ENCODE data around the gene GAS2L1.

The GAS2L1 gene

GRCh38 chr22:29325785-29326315 lies 19.4 kb downstream of the GAS2L1 start:
- DNase-seq (ENCODE audit: low read depth in 2 of 2, low spot score in 1 of 2): no peak

GRCh38 chr22:29326481-29326880 lies 20.0 kb downstream of the GAS2L1 start:
- no peak for DNase-seq (ENCODE audit: low read depth in 2 of 2, low spot score in 1 of 2)

- DNase-seq (ENCODE audit: low read depth in 2 of 2, low spot score in 1 of 2): no peak
Measured at GRCh38 chr22:29327089-29327764, 20.8 kb downstream of the GAS2L1 start.

DNA sequence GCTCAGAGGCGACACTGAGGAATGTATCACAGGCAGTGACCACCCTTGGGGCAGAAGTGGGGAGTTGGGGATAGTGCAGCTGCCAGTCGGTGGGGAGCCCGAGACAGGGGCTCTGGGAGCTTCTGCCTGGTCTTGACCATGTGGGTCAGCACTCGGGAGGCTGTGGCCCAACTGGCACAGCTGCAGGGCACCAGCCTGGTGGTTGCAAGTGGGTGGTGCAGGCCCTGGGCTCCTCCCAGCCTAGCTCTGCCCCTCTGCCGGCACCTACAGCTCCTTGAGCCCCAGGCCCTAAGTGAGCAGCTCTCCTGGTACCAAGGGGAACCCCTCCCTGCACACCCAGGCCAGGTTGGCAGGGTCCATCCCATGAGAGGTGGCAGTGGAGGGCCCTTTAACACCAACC lies 21.6 kb downstream of the GAS2L1 start:
- no peak for DNase-seq (ENCODE audit: low read depth in 2 of 2, low spot score in 1 of 2)

- DNase-seq (ENCODE audit: low read depth in 2 of 2, low spot score in 1 of 2): no peak
Measured at GRCh38 chr22:29328566-29329500, 22.4 kb downstream of the GAS2L1 start.

GRCh38 chr22:29329581-29329980 lies 23.1 kb downstream of the GAS2L1 start:
- DNase-seq (ENCODE audit: low read depth in 2 of 2, low spot score in 1 of 2): no peak

- no peak for DNase-seq (ENCODE audit: low read depth in 2 of 2, low spot score in 1 of 2)
Measured at GRCh38 chr22:29330291-29330690, 23.8 kb downstream of the GAS2L1 start.

GRCh38 chr22:29330753-29331152 lies 24.3 kb downstream of the GAS2L1 start:
- no peak for DNase-seq (ENCODE audit: low read depth in 2 of 2, low spot score in 1 of 2)

GRCh38 chr22:29331213-29331612 lies 24.8 kb downstream of the GAS2L1 start:
- no peak for DNase-seq (ENCODE audit: low read depth in 2 of 2, low spot score in 1 of 2)

- DNase-seq (ENCODE audit: low read depth in 2 of 2, low spot score in 1 of 2): no peak
Measured at GRCh38 chr22:29331658-29332300, 25.3 kb downstream of the GAS2L1 start.

DNA sequence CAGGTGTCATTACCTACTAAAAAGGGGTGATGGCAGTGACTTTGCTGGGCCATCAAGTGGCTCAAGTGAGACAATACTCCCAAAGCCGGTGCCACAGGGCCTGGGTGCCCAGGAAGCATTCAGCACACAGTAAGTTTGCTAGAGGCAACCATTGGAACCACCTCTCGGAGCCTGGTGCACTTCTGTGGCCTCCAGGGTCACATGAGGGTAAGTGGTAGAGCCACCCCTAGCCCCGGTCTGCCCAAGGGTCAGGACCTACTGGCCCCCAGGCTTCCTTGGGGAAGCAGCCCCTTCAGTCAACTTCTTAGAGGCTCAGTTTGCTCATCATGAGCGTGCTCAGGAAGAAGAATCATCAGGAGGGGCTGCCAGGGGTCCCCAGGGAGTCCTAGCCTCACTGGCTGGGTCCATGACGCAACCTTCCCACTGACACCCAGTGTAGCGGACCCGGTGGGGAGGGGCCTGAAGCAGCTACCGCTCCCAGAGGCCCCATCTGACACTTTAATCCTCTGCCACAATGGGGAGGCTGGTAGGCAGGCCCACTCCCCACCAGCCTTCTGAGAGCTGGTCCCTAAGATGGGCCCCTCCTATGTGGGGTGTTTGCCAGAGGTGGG lies 26.5 kb downstream of the GAS2L1 start:
- no peak for DNase-seq (ENCODE audit: low read depth in 2 of 2, low spot score in 1 of 2)

DNA sequence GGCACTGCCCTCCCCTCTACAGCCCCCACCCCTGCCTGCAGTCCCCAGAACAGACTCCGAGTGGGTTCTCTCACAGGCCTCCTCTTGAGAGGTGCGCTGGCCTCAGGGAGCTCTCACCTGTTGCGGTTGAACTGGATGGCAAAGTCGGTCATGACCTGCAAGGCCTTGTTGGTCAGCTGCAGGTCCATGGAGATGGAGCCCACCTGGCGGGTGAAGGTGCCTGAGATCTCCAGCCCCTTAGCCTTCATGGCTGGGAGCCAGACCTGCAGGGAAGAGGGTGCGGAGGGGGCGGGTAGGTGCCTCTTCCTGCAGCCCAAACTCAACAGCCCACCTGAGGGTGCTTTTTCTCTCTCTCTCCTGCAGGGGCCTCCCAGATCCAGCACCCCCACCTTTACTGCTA lies 27.7 kb downstream of the GAS2L1 start:
- DNase-seq (ENCODE audit: low read depth in 2 of 2, low spot score in 1 of 2): no peak

GRCh38 chr22:29334696-29335344 lies 28.4 kb downstream of the GAS2L1 start:
- no peak for DNase-seq (ENCODE audit: low read depth in 2 of 2, low spot score in 1 of 2)

- no peak for DNase-seq (ENCODE audit: low read depth in 2 of 2, low spot score in 1 of 2)
Measured at GRCh38 chr22:29335656-29336055, 29.2 kb downstream of the GAS2L1 start.

DNA sequence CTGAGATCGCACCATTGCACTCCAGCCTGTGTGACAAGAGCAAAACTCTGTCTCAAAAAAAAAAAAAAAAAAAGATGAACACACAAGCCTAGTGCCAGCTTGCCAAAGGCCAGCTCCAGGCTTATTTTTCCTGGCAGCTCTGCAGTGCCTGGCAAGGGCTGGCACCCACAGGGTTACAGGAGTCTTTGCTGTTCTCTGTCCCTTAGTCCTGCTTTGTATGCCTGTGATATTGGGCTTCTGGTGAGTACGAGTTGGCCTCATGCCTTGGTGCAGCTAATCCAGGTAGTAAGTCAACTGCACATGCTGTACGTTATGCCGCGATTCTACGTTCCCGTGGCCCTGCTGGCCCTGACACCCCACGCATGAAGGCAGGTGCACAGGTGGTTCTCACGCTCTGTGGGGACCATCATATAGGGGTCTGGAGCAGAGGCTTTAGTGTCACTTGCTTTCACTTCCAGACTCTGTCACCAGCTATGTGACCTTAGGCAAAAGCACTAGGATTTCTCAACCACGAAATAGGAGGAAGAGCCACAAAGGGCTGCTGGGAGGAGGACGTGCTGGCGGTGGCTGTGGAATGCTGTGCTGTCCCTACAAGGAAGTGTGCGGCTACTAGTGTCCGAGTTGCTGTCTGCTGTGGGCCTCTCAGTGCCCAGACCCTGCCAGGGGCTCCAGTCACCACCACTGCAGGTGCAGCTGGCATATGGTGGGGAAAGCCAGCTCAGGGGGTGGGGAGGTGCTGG lies 30.5 kb downstream of the GAS2L1 start:
- no peak for DNase-seq (ENCODE audit: low read depth in 2 of 2, low spot score in 1 of 2)

- DNase-seq (ENCODE audit: low read depth in 2 of 2, low spot score in 1 of 2): no peak
Measured at GRCh38 chr22:29337631-29338284, 31.3 kb downstream of the GAS2L1 start.

GRCh38 chr22:29338398-29338797 lies 31.9 kb downstream of the GAS2L1 start:
- no peak for DNase-seq (ENCODE audit: low read depth in 2 of 2, low spot score in 1 of 2)

GRCh38 chr22:29339381-29340235 lies 33.2 kb downstream of the GAS2L1 start:
- no peak for DNase-seq (ENCODE audit: low read depth in 2 of 2, low spot score in 1 of 2)

- no peak for DNase-seq (ENCODE audit: low read depth in 2 of 2, low spot score in 1 of 2)
Measured at GRCh38 chr22:29340566-29340965, 34.1 kb downstream of the GAS2L1 start.

Data from stimulated activated CD8-positive, alpha-beta memory T cell treated with anti-CD3 and anti-CD28 coated beads, Interleukin-4, amount 100 ng/mL, for 4 hours (primary cell).